Measurements from ENCODE around the gene PYGO2. TPM values are rescaled to one million over a fixed set of nuclear protein-coding genes. Genes with fewer than 3 reads are reported as not detected.
"Not testable (repeated sequence)": the region's sequence is repeated elsewhere in the genome, so short reads cannot be mapped to it uniquely, and the experiment has no call there.

The PYGO2 gene
- total RNA-seq, 2 experiments from 2014 or later: 55.3 TPM

- ATAC-seq (ENCODE audit: low read depth) (no peak), DNase-seq (no peak)
- H3K36me3 Mint-ChIP-seq: peaks cover 13% of the 10 kb centered on the region
- POLR2A ChIA-PET: interaction anchor here (0.7 to 5.2 kb wide), 17 partner anchors 10 to 426 kb away, joined by 3 to 36 read pairs (median 7); partner anchors contain the start of genes ADAM15, CKS1B, LENEP and PBXIP1
- no peak overlapping the region for H3K27ac Mint-ChIP-seq
- H3K27me3 Mint-ChIP-seq: no peaks in the 10 kb centered on the region
- H3K9me3 Mint-ChIP-seq: no peaks in the 10 kb centered on the region
- H3K4me1 Mint-ChIP-seq: peaks cover 13% of the 10 kb centered on the region
- no peak overlapping the region for H3K4me3 Mint-ChIP-seq
These were observed 22.3 kb upstream of the PYGO2 start for GRCh38 chr1:154983776-154984466.

GRCh38 chr1:154982897-154983648 lies 21.5 kb upstream of the PYGO2 start, which contains the start of gene FLAD1:
Gene FLAD1 (plus strand): TSS chr1:154983344. CDS start chr1:154983695, 351 bp downstream.
- Mint-ChIP-seq H3K4me1 (peaks cover 10% of the 10 kb centered on the region), H3K9me3 (no peaks in the 10 kb centered on the region), H3K27me3 (no peaks in the 10 kb centered on the region), H3K36me3 (peaks cover 10% of the 10 kb centered on the region), H3K4me3 (no peak within 1 kb of the TSS), H3K27ac (no peak within 1 kb of the TSS)
- POLR2A ChIA-PET: interaction anchor here (0.7 to 5.2 kb wide), 16 partner anchors 9 to 425 kb away, joined by 3 to 36 read pairs (median 7); partner anchors contain the start of genes ADAM15, CKS1B, LENEP and PBXIP1
- DNase-seq (peak; percentile 90), ATAC-seq (ENCODE audit: low read depth) (peak; percentile 100)

GRCh38 chr1:154982341-154982740 lies 20.8 kb upstream of the PYGO2 start:
- Mint-ChIP-seq H3K27ac (no peak overlapping the region), H3K27me3 (no peaks in the 10 kb centered on the region), H3K4me1 (peaks cover 15% of the 10 kb centered on the region), H3K36me3 (peaks cover 12% of the 10 kb centered on the region), H3K4me3 (no peak overlapping the region), H3K9me3 (no peaks in the 10 kb centered on the region)
- ATAC-seq (ENCODE audit: low read depth) (no peak), DNase-seq (no peak)
- POLR2A ChIA-PET: interaction anchor here (1.4 to 5.2 kb wide), 10 partner anchors 8 to 102 kb away, joined by 4 to 36 read pairs (median 16); partner anchors contain the start of genes CKS1B, LENEP, PBXIP1 and PMVK

GRCh38 chr1:154978360-154978759 lies 16.8 kb upstream of the PYGO2 start:
- H3K9me3 Mint-ChIP-seq: no peaks in the 10 kb centered on the region
- H3K27ac Mint-ChIP-seq: no peak overlapping the region
- H3K36me3 Mint-ChIP-seq: peaks cover 12% of the 10 kb centered on the region
- H3K4me3 Mint-ChIP-seq: no peak overlapping the region
- no peak for DNase-seq
- no peaks in the 10 kb centered on the region for H3K27me3 Mint-ChIP-seq
- ATAC-seq (ENCODE audit: low read depth): no peak
- H3K4me1 Mint-ChIP-seq: peaks cover 17% of the 10 kb centered on the region
- POLR2A ChIA-PET: no interaction called here

GRCh38 chr1:154977762-154978161 lies 16.2 kb upstream of the PYGO2 start:
- H3K36me3 Mint-ChIP-seq: peaks cover 12% of the 10 kb centered on the region
- peak overlapping the region; percentile 18 for H3K27ac Mint-ChIP-seq
- H3K4me3 Mint-ChIP-seq; DNase-seq; H3K27me3 Mint-ChIP-seq; POLR2A ChIA-PET; ATAC-seq (ENCODE audit: low read depth); H3K9me3 Mint-ChIP-seq: not testable (repeated sequence)
- H3K4me1 Mint-ChIP-seq: peaks cover 20% of the 10 kb centered on the region

- POLR2A ChIA-PET: interaction anchor here (0.6 to 3.5 kb wide), 10 partner anchors 8 to 45 kb away, joined by 3 to 43 read pairs (median 15); partner anchors contain the start of genes FLAD1, PBXIP1 and PYGO2
- H3K4me1 Mint-ChIP-seq: peaks cover 33% of the 10 kb centered on the region
- peaks cover 14% of the 10 kb centered on the region for H3K36me3 Mint-ChIP-seq
- no peaks in the 10 kb centered on the region for H3K9me3 Mint-ChIP-seq
- no peaks in the 10 kb centered on the region for H3K27me3 Mint-ChIP-seq
- DNase-seq (peak; percentile 63), ATAC-seq (ENCODE audit: low read depth) (no peak)
- no peak overlapping the region for H3K27ac Mint-ChIP-seq
- no peak overlapping the region for H3K4me3 Mint-ChIP-seq
These were observed 14.0 kb upstream of the PYGO2 start for GRCh38 chr1:154975409-154976059.

GRCh38 chr1:154974808-154975408 lies 13.3 kb upstream of the PYGO2 start:
- peaks cover 33% of the 10 kb centered on the region for H3K4me1 Mint-ChIP-seq
- POLR2A ChIA-PET: interaction anchor here (0.9 to 3.5 kb wide), 11 partner anchors 9 to 46 kb away, joined by 3 to 43 read pairs (median 18); partner anchors contain the start of genes FLAD1, PBXIP1, PMVK and PYGO2
- H3K27me3 Mint-ChIP-seq: no peaks in the 10 kb centered on the region
- no peaks in the 10 kb centered on the region for H3K9me3 Mint-ChIP-seq
- H3K4me3 Mint-ChIP-seq: no peak overlapping the region
- H3K36me3 Mint-ChIP-seq: peaks cover 12% of the 10 kb centered on the region
- DNase-seq (peak; percentile 94), ATAC-seq (ENCODE audit: low read depth) (peak; percentile 51)
- H3K27ac Mint-ChIP-seq: no peak overlapping the region

- ATAC-seq (ENCODE audit: low read depth) (peak; percentile 89), DNase-seq (peak; percentile 92)
- H3K27ac Mint-ChIP-seq: no peak within 1 kb of the TSS
- H3K9me3 Mint-ChIP-seq: no peaks in the 10 kb centered on the region
- H3K4me1 Mint-ChIP-seq: peaks cover 37% of the 10 kb centered on the region
- POLR2A ChIA-PET: interaction anchor here (0.7 to 3.5 kb wide), 17 partner anchors 9 to 363 kb away, joined by 3 to 43 read pairs (median 8); partner anchors contain the start of genes FLAD1, PBXIP1, PMVK and PYGO2
- peaks cover 14% of the 10 kb centered on the region for H3K36me3 Mint-ChIP-seq
- no peak within 1 kb of the TSS for H3K4me3 Mint-ChIP-seq
- H3K27me3 Mint-ChIP-seq: no peaks in the 10 kb centered on the region
These were observed 12.7 kb upstream of the PYGO2 start, which contains the start of gene CKS1B for GRCh38 chr1:154974102-154974807. Gene CKS1B (plus strand): TSS chr1:154974681. CDS start chr1:154974746, 65 bp downstream.

- ATAC-seq (ENCODE audit: low read depth) (peak; percentile 6), DNase-seq (peak; percentile 93)
- H3K9me3 Mint-ChIP-seq: no peaks in the 10 kb centered on the region
- POLR2A ChIA-PET: interaction anchor here (0.7 to 3.5 kb wide), 18 partner anchors 9 to 1324 kb away, joined by 3 to 43 read pairs (median 8); partner anchors contain the start of genes FLAD1, PBXIP1, PMVK and PYGO2
- H3K4me1 Mint-ChIP-seq: peaks cover 41% of the 10 kb centered on the region
- H3K27me3 Mint-ChIP-seq: no peaks in the 10 kb centered on the region
- peaks cover 16% of the 10 kb centered on the region for H3K36me3 Mint-ChIP-seq
- H3K4me3 Mint-ChIP-seq: no peak overlapping the region
- no peak overlapping the region for H3K27ac Mint-ChIP-seq
These were observed 11.9 kb upstream of the PYGO2 start for GRCh38 chr1:154973344-154974101.

GRCh38 chr1:154972517-154973343 lies 11.1 kb upstream of the PYGO2 start:
- Mint-ChIP-seq H3K27me3 (no peaks in the 10 kb centered on the region), H3K27ac (peak overlapping the region; percentile 46), H3K4me1 (peaks cover 42% of the 10 kb centered on the region), H3K4me3 (no peak overlapping the region), H3K36me3 (peaks cover 19% of the 10 kb centered on the region), H3K9me3 (no peaks in the 10 kb centered on the region)
- POLR2A ChIA-PET: interaction anchor here (0.7 to 3.3 kb wide), 10 partner anchors 10 to 1323 kb away, joined by 3 to 43 read pairs (median 6); partner anchors contain the start of genes FLAD1, PBXIP1 and PYGO2
- no peak for DNase-seq
- no peak for ATAC-seq (ENCODE audit: low read depth)

GRCh38 chr1:154972213-154972516 lies 10.6 kb upstream of the PYGO2 start:
- POLR2A ChIA-PET: interaction anchor here (0.7 to 1.8 kb wide), 3 partner anchors 12 to 20 kb away, joined by 4 to 6 read pairs (median 4); partner anchors contain the start of gene PBXIP1
- peak overlapping the region; percentile 46 for H3K27ac Mint-ChIP-seq
- H3K36me3 Mint-ChIP-seq: peaks cover 19% of the 10 kb centered on the region
- H3K27me3 Mint-ChIP-seq: no peaks in the 10 kb centered on the region
- DNase-seq (no peak), ATAC-seq (ENCODE audit: low read depth) (no peak)
- H3K9me3 Mint-ChIP-seq: no peaks in the 10 kb centered on the region
- no peak overlapping the region for H3K4me3 Mint-ChIP-seq
- peaks cover 40% of the 10 kb centered on the region for H3K4me1 Mint-ChIP-seq

Data from activated naive CD8-positive, alpha-beta T cell treated with anti-CD3 and anti-CD28 coated beads, Interleukin-2, amount 10 ng/mL, durations not matched to agents 7 days and 5 days (primary cell).